ENCODE data around the gene GUCY1B1.
A peak's percentile ranks its signal among the peaks of the same experiment; 100 is the strongest.

The GUCY1B1 gene

DNA sequence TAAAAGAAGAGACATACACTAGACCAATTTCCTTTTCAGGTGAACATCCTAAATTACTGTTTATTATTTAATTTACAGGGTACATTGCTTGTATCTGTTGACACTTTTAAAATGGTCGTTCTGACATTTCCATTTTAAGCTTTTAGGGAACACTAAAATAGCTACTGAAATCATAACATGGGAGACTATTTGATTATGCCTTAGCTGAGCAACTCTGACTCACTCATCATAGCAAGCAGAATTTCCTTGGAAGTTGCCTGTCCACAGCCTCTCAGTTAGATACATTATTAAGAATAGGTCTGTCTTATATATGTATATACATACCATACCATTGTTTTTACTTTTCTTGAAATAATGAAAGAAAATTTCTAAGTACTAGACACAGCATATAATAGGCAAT is 22.0 kb downstream of the GUCY1B1 start:
- Histone ChIP-seq H4K8ac (ENCODE audit: low read length) (no peak overlapping the region), H2BK120ac (ENCODE audit: low read depth, low read length) (no peak overlapping the region), H3K18ac (ENCODE audit: low read depth in 1 of 2, low read length in 2 of 2) (no peak overlapping the region), H2BK5ac (ENCODE audit: low read depth, low read length, poor library complexity, severe bottlenecking) (no peak overlapping the region), H3K14ac (ENCODE audit: low read length in 2 of 2) (no peak overlapping the region), H3K4ac (ENCODE audit: low read depth in 1 of 2, low read length in 2 of 2) (no peak overlapping the region), H2AFZ (ENCODE audit: low read depth, low read length) (no peak overlapping the region), H3K4me2 (ENCODE audit: low read length, poor library complexity, severe bottlenecking) (no peak overlapping the region), H2AK5ac (ENCODE audit: low read length, severe bottlenecking) (no peak overlapping the region), H3K36me3 (ENCODE audit: control insufficient read depth in 1 of 2, insufficient read depth in 2 of 2, low read depth in 1 of 2, low read length in 2 of 2) (no peaks in the 10 kb centered on the region), H2BK12ac (ENCODE audit: low read length in 2 of 2) (no peak overlapping the region), H3K9me3 (ENCODE audit: control insufficient read depth, low read length) (no peaks in the 10 kb centered on the region), H3K27me3 (ENCODE audit: control insufficient read depth in 1 of 2, insufficient read depth in 1 of 2, low read length in 2 of 2) (no peaks in the 10 kb centered on the region), H3K27ac (ENCODE audit: low read length, poor library complexity, severe bottlenecking) (no peak overlapping the region), H3K4me1 (ENCODE audit: control insufficient read depth, insufficient read depth, low read depth, low read length) (no peaks in the 10 kb centered on the region), H2BK15ac (ENCODE audit: low read depth, poor library complexity, severe bottlenecking) (no peak overlapping the region), H3K9ac (ENCODE audit: low read length) (no peak overlapping the region), H3K23ac (ENCODE audit: low read length in 2 of 2) (no peak overlapping the region), H3K4me3 (ENCODE audit: insufficient read depth in 1 of 2, low read depth in 1 of 2, low read length in 2 of 2) (no peak overlapping the region), H4K91ac (ENCODE audit: low read length) (no peak overlapping the region), H3K79me1 (replicated peaks; ENCODE audit: low read length, poor library complexity, severe bottlenecking) (no peaks in the 10 kb centered on the region)
- peak; percentile 35 for DNase-seq
- WGBS = no CpG with 5 or more reads among the region's 1 CpG

DNA sequence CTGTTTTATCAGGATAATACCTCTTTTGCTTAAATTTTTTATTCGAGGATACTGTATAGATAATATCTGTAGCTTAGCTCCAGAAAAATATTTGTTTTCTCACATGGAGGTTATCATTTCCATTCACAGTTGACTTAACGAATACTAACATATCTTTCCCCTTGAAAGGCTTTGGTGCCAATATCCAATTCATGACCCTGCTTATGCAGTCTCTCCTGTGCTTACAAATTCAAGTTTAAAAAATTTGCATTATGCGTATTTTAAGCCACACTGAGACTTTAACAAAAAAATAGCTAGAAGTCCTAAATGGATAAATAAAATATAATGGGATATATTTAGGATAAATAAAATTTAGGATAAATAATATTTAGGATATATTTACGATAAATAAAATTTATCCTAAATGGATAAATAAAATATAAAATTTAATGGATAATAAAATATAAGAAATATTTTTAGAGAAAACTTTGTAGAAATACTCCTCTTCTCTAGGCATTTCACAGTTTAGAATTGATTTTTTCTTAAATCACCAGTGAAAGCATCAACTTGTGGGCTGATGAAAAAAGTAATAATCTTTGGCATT is 22.5 kb downstream of the GUCY1B1 start:
- no peak overlapping the region for H3K18ac ChIP-seq (ENCODE audit: low read depth in 1 of 2, low read length in 2 of 2)
- DNase-seq = no peak
- no peak overlapping the region for H4K91ac ChIP-seq (ENCODE audit: low read length)
- H4K8ac ChIP-seq (ENCODE audit: low read length) = no peak overlapping the region
- H3K9ac ChIP-seq (ENCODE audit: low read length) = no peak overlapping the region
- H2AFZ ChIP-seq (ENCODE audit: low read depth, low read length) = no peak overlapping the region
- H3K9me3 ChIP-seq (ENCODE audit: control insufficient read depth, low read length) = no peaks in the 10 kb centered on the region
- WGBS = 93% methylated on average over 1 of the region's 4 CpGs
- no peaks in the 10 kb centered on the region for H3K27me3 ChIP-seq (ENCODE audit: control insufficient read depth in 1 of 2, insufficient read depth in 1 of 2, low read length in 2 of 2)
- H2AK5ac ChIP-seq (ENCODE audit: low read length, severe bottlenecking) = no peak overlapping the region
- no peak overlapping the region for H2BK15ac ChIP-seq (ENCODE audit: low read depth, poor library complexity, severe bottlenecking)
- H2BK5ac ChIP-seq (ENCODE audit: low read depth, low read length, poor library complexity, severe bottlenecking) = no peak overlapping the region
- no peak overlapping the region for H2BK120ac ChIP-seq (ENCODE audit: low read depth, low read length)
- H3K4me3 ChIP-seq (ENCODE audit: insufficient read depth in 1 of 2, low read depth in 1 of 2, low read length in 2 of 2) = no peak overlapping the region
- no peaks in the 10 kb centered on the region for H3K4me1 ChIP-seq (ENCODE audit: control insufficient read depth, insufficient read depth, low read depth, low read length)
- H3K79me1 ChIP-seq (replicated peaks; ENCODE audit: low read length, poor library complexity, severe bottlenecking) = no peaks in the 10 kb centered on the region
- no peak overlapping the region for H3K14ac ChIP-seq (ENCODE audit: low read length in 2 of 2)
- H3K4ac ChIP-seq (ENCODE audit: low read depth in 1 of 2, low read length in 2 of 2) = no peak overlapping the region
- no peaks in the 10 kb centered on the region for H3K36me3 ChIP-seq (ENCODE audit: control insufficient read depth in 1 of 2, insufficient read depth in 2 of 2, low read depth in 1 of 2, low read length in 2 of 2)
- H2BK12ac ChIP-seq (ENCODE audit: low read length in 2 of 2) = no peak overlapping the region
- H3K27ac ChIP-seq (ENCODE audit: low read length, poor library complexity, severe bottlenecking) = no peak overlapping the region
- H3K23ac ChIP-seq (ENCODE audit: low read length in 2 of 2) = no peak overlapping the region
- no peak overlapping the region for H3K4me2 ChIP-seq (ENCODE audit: low read length, poor library complexity, severe bottlenecking)

DNA sequence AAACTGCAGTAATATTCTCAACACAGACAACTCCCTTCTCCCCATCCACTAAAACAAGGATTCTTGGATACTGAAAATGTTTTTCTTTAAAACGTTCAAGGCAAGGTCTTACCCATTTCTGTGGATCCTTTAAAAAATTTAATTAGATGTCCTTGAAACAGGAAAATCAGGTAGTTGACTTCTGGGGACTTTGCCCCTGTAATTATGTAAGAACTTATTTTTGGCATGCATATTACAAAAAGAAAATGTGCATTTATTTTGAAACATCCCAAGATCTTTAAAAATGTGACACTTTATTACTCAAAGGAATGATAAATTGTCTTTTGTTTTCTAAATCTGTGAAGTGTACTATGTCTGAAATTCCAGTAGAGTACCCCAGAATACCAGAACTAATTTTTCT is 25.8 kb downstream of the GUCY1B1 start:
- Histone ChIP-seq H3K4me2 (ENCODE audit: low read length, poor library complexity, severe bottlenecking) (no peak overlapping the region), H3K18ac (ENCODE audit: low read depth in 1 of 2, low read length in 2 of 2) (no peak overlapping the region), H3K36me3 (ENCODE audit: control insufficient read depth in 1 of 2, insufficient read depth in 2 of 2, low read depth in 1 of 2, low read length in 2 of 2) (no peaks in the 10 kb centered on the region), H3K27ac (ENCODE audit: low read length, poor library complexity, severe bottlenecking) (no peak overlapping the region), H2BK15ac (ENCODE audit: low read depth, poor library complexity, severe bottlenecking) (no peak overlapping the region), H3K79me1 (replicated peaks; ENCODE audit: low read length, poor library complexity, severe bottlenecking) (no peaks in the 10 kb centered on the region), H2BK120ac (ENCODE audit: low read depth, low read length) (no peak overlapping the region), H3K9ac (ENCODE audit: low read length) (no peak overlapping the region), H2BK5ac (ENCODE audit: low read depth, low read length, poor library complexity, severe bottlenecking) (no peak overlapping the region), H2BK12ac (ENCODE audit: low read length in 2 of 2) (no peak overlapping the region), H3K14ac (ENCODE audit: low read length in 2 of 2) (no peak overlapping the region), H2AK5ac (ENCODE audit: low read length, severe bottlenecking) (no peak overlapping the region), H4K91ac (ENCODE audit: low read length) (no peak overlapping the region), H3K4me3 (ENCODE audit: insufficient read depth in 1 of 2, low read depth in 1 of 2, low read length in 2 of 2) (no peak overlapping the region), H3K23ac (ENCODE audit: low read length in 2 of 2) (no peak overlapping the region), H4K8ac (ENCODE audit: low read length) (no peak overlapping the region), H3K4me1 (ENCODE audit: control insufficient read depth, insufficient read depth, low read depth, low read length) (peaks cover 2% of the 10 kb centered on the region), H3K9me3 (ENCODE audit: control insufficient read depth, low read length) (no peaks in the 10 kb centered on the region), H3K27me3 (ENCODE audit: control insufficient read depth in 1 of 2, insufficient read depth in 1 of 2, low read length in 2 of 2) (no peaks in the 10 kb centered on the region), H3K4ac (ENCODE audit: low read depth in 1 of 2, low read length in 2 of 2) (no peak overlapping the region), H2AFZ (ENCODE audit: low read depth, low read length) (no peak overlapping the region)
- no peak for DNase-seq
- WGBS = 100% methylated on average over 1 of the region's 1 CpG

DNA sequence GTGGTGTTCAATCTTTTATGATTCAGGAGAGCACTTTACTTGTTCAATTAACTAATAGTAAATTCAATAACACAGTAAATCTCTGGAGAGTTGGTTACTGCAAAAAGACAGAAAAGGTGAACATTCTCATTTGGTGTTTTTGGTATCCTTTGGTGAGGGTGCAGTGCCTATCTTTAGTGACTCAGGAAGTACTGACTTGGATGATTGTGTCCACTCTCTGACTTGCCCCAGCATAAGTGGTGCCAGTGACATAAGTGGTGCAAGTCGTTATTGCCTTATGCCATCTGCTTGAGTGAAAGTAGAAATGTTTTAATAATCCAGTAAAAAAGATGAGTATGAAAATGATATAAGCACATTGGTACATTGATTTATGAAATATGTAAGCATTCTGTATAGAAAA is 27.0 kb downstream of the GUCY1B1 start:
- no peak overlapping the region for H2BK5ac ChIP-seq (ENCODE audit: low read depth, low read length, poor library complexity, severe bottlenecking)
- no peak overlapping the region for H2BK15ac ChIP-seq (ENCODE audit: low read depth, poor library complexity, severe bottlenecking)
- no peak overlapping the region for H4K8ac ChIP-seq (ENCODE audit: low read length)
- no peak overlapping the region for H3K9ac ChIP-seq (ENCODE audit: low read length)
- H3K14ac ChIP-seq (ENCODE audit: low read length in 2 of 2) = no peak overlapping the region
- H2AK5ac ChIP-seq (ENCODE audit: low read length, severe bottlenecking) = no peak overlapping the region
- no peak overlapping the region for H2BK120ac ChIP-seq (ENCODE audit: low read depth, low read length)
- H3K36me3 ChIP-seq (ENCODE audit: control insufficient read depth in 1 of 2, insufficient read depth in 2 of 2, low read depth in 1 of 2, low read length in 2 of 2) = no peaks in the 10 kb centered on the region
- no peak for DNase-seq
- H2AFZ ChIP-seq (ENCODE audit: low read depth, low read length) = no peak overlapping the region
- peaks cover 2% of the 10 kb centered on the region for H3K4me1 ChIP-seq (ENCODE audit: control insufficient read depth, insufficient read depth, low read depth, low read length)
- no peaks in the 10 kb centered on the region for H3K27me3 ChIP-seq (ENCODE audit: control insufficient read depth in 1 of 2, insufficient read depth in 1 of 2, low read length in 2 of 2)
- H2BK12ac ChIP-seq (ENCODE audit: low read length in 2 of 2) = no peak overlapping the region
- no peak overlapping the region for H3K4me3 ChIP-seq (ENCODE audit: insufficient read depth in 1 of 2, low read depth in 1 of 2, low read length in 2 of 2)
- H3K23ac ChIP-seq (ENCODE audit: low read length in 2 of 2) = no peak overlapping the region
- H4K91ac ChIP-seq (ENCODE audit: low read length) = no peak overlapping the region
- H3K18ac ChIP-seq (ENCODE audit: low read depth in 1 of 2, low read length in 2 of 2) = no peak overlapping the region
- no peaks in the 10 kb centered on the region for H3K79me1 ChIP-seq (replicated peaks; ENCODE audit: low read length, poor library complexity, severe bottlenecking)
- no peak overlapping the region for H3K27ac ChIP-seq (ENCODE audit: low read length, poor library complexity, severe bottlenecking)
- H3K4me2 ChIP-seq (ENCODE audit: low read length, poor library complexity, severe bottlenecking) = no peak overlapping the region
- no peak overlapping the region for H3K4ac ChIP-seq (ENCODE audit: low read depth in 1 of 2, low read length in 2 of 2)
- no peaks in the 10 kb centered on the region for H3K9me3 ChIP-seq (ENCODE audit: control insufficient read depth, low read length)
- 100% methylated on average over 1 of the region's 1 CpG for WGBS
